ACC112 (cell line): ENCODE data around the gene GNA15.
"Not testable (repeated sequence)": the region's sequence is repeated elsewhere in the genome, so short reads cannot be mapped to it uniquely, and the experiment has no call there.

Experiments
- H2AFZ ChIP-seq: fragments of 200-600 bp; sonication (generic); one replicate; pipeline ENCODE4 v1.6.0; 2017; ENCODE audit warnings: antibody characterized with exemption, low read length; ENCODE audit not compliant: unreplicated experiment
- H3K27ac ChIP-seq: fragments of 200-600 bp; sonication (generic); 2 replicates; pipeline ENCODE4 v1.5.1; 2014; ENCODE audit warnings: low read depth, mild to moderate bottlenecking, antibody characterized with exemption, low read length, moderate library complexity
- H3K27me3 ChIP-seq: fragments of 200-600 bp; sonication (generic); 2 replicates; pipeline ENCODE4 v1.6.1; 2014; ENCODE audit warnings: mild to moderate bottlenecking, antibody characterized with exemption, low read length, moderate library complexity, mixed read lengths; ENCODE audit not compliant: insufficient read depth
- H3K36me3 ChIP-seq: fragments of 200-600 bp; sonication (generic); 2 replicates; pipeline ENCODE4 v1.6.1; 2016; ENCODE audit warnings: mild to moderate bottlenecking, antibody characterized with exemption, low read length, moderate library complexity, mixed read lengths; ENCODE audit not compliant: insufficient read depth
- H3K4me1 ChIP-seq: fragments of 200-600 bp; sonication (generic); one replicate; pipeline ENCODE4 v1.6.1; 2016; ENCODE audit warnings: low read length, mixed read lengths; ENCODE audit not compliant: insufficient read depth, unreplicated experiment, control insufficient read depth
- H3K4me3 ChIP-seq: fragments of 200-600 bp; sonication (generic); 2 replicates; pipeline ENCODE4 v1.5.1; 2014; ENCODE audit warnings: mild to moderate bottlenecking, low read depth, low read length
- H3K79me2 ChIP-seq: fragments of 200-600 bp; sonication (generic); one replicate; pipeline ENCODE4 v1.6.0; 2016; ENCODE audit warnings: low read length; ENCODE audit not compliant: control insufficient read depth, unreplicated experiment, insufficient read depth

GNA15 gene

GRCh38 chr19:3196933-3197205, 61.0 kb downstream of the GNA15 start:
- Histone ChIP-seq H3K27ac (no peak overlapping the region), H2AFZ (no peak overlapping the region), H3K36me3 (no peaks in the 10 kb centered on the region), H3K4me1 (no peaks in the 10 kb centered on the region), H3K27me3 (no peaks in the 10 kb centered on the region), H3K4me3 (no peak overlapping the region), H3K79me2 (no peaks in the 10 kb centered on the region)

GRCh38 chr19:3198901-3199700, 63.3 kb downstream of the GNA15 start:
- H3K27me3 ChIP-seq, result no peaks in the 10 kb centered on the region
- no peak overlapping the region for H3K27ac ChIP-seq
- no peaks in the 10 kb centered on the region for H3K36me3 ChIP-seq
- no peak overlapping the region for H2AFZ ChIP-seq
- no peak overlapping the region for H3K4me3 ChIP-seq
- H3K4me1 ChIP-seq, result no peaks in the 10 kb centered on the region
- no peaks in the 10 kb centered on the region for H3K79me2 ChIP-seq

- Histone ChIP-seq H3K36me3 (no peaks in the 10 kb centered on the region), H3K4me1 (no peaks in the 10 kb centered on the region), H3K27me3 (no peaks in the 10 kb centered on the region), H3K79me2 (no peaks in the 10 kb centered on the region), H2AFZ (no peak overlapping the region), H3K4me3 (no peak overlapping the region), H3K27ac (no peak overlapping the region)
These were observed 65.4 kb downstream of the GNA15 start for GRCh38 chr19:3201072-3201700.

GRCh38 chr19:3201911-3202310, 66.1 kb downstream of the GNA15 start:
- Histone ChIP-seq H3K79me2 (no peaks in the 10 kb centered on the region), H3K4me1 (no peaks in the 10 kb centered on the region), H3K27me3 (no peaks in the 10 kb centered on the region), H2AFZ (no peak overlapping the region), H3K4me3 (no peak overlapping the region), H3K27ac (no peak overlapping the region), H3K36me3 (no peaks in the 10 kb centered on the region)

- Histone ChIP-seq H3K27ac (no peak overlapping the region), H3K79me2 (no peaks in the 10 kb centered on the region), H2AFZ (no peak overlapping the region), H3K36me3 (no peaks in the 10 kb centered on the region), H3K27me3 (no peaks in the 10 kb centered on the region), H3K4me3 (no peak overlapping the region), H3K4me1 (no peaks in the 10 kb centered on the region)
These were observed 66.5 kb downstream of the GNA15 start for GRCh38 chr19:3202346-3202745.

- H3K27me3 ChIP-seq, result not testable (repeated sequence)
These were observed 67.1 kb downstream of the GNA15 start for GRCh38 chr19:3202895-3203294.

GRCh38 chr19:3203805-3204645, 68.2 kb downstream of the GNA15 start:
- no peaks in the 10 kb centered on the region for H3K27me3 ChIP-seq
- H3K4me3 ChIP-seq, result no peak overlapping the region
- H3K36me3 ChIP-seq, result no peaks in the 10 kb centered on the region
- no peak overlapping the region for H3K27ac ChIP-seq
- no peaks in the 10 kb centered on the region for H3K4me1 ChIP-seq
- H2AFZ ChIP-seq, result no peak overlapping the region
- no peaks in the 10 kb centered on the region for H3K79me2 ChIP-seq

More at GRCh38 chr19:3202895-3203294, 67.1 kb downstream of the GNA15 start:
- H3K4me1 ChIP-seq, H3K79me2 ChIP-seq, H2AFZ ChIP-seq, H3K4me3 ChIP-seq, H3K27ac ChIP-seq, H3K36me3 ChIP-seq: not testable (repeated sequence)

GRCh38 chr19:3204646-3205275, 68.9 kb downstream of the GNA15 start:
- Histone ChIP-seq H3K4me3 (no peak overlapping the region), H3K27me3 (no peaks in the 10 kb centered on the region), H3K27ac (no peak overlapping the region), H3K79me2 (no peaks in the 10 kb centered on the region), H3K4me1 (no peaks in the 10 kb centered on the region), H2AFZ (no peak overlapping the region), H3K36me3 (no peaks in the 10 kb centered on the region)

GRCh38 chr19:3206216-3206953, 70.6 kb downstream of the GNA15 start:
- Histone ChIP-seq H3K27ac (no peak overlapping the region), H3K4me3 (no peak overlapping the region), H3K4me1 (no peaks in the 10 kb centered on the region), H3K36me3 (no peaks in the 10 kb centered on the region), H3K27me3 (no peaks in the 10 kb centered on the region), H2AFZ (no peak overlapping the region), H3K79me2 (no peaks in the 10 kb centered on the region)
